IPS-20b (cell line): Measurements from ENCODE around the gene MAMSTR.
"Not testable (repeated sequence)": the region's sequence is repeated elsewhere in the genome, so short reads cannot be mapped to it uniquely, and the experiment has no call there.

Experiments used
- H3K27ac ChIP-seq: one replicate; pipeline ENCODE4 v1.5.1; 2013; ENCODE audit warnings: low read length
- H3K27me3 ChIP-seq: 2 replicates; pipeline ENCODE4 v1.6.1; 2013; ENCODE audit warnings: mild to moderate bottlenecking, low read length, inconsistent platforms; ENCODE audit not compliant: insufficient read depth
- H3K36me3 ChIP-seq: 2 replicates; pipeline ENCODE4 v1.6.1; 2013; ENCODE audit warnings: low read depth, mild to moderate bottlenecking, inconsistent platforms, low read length, moderate library complexity; ENCODE audit not compliant: insufficient read depth
- H3K4me1 ChIP-seq: 2 replicates; pipeline ENCODE4 v1.6.1; 2013; ENCODE audit warnings: mild to moderate bottlenecking, control low read depth, inconsistent platforms, low read length, moderate library complexity; ENCODE audit not compliant: insufficient read depth
- H3K4me3 ChIP-seq: 2 replicates; pipeline ENCODE4 v1.5.1; 2013; ENCODE audit warnings: mild to moderate bottlenecking, low read length, inconsistent platforms
- H3K9ac ChIP-seq: 2 replicates; pipeline ENCODE4 v1.6.1; 2013; ENCODE audit warnings: low read depth, mild to moderate bottlenecking, inconsistent platforms, low read length, moderate library complexity
- H3K9me3 ChIP-seq: 2 replicates; pipeline ENCODE4 v1.6.1; 2013; ENCODE audit warnings: mild to moderate bottlenecking, low read depth, low read length, inconsistent platforms; ENCODE audit not compliant: insufficient read depth

Gene MAMSTR

DNA sequence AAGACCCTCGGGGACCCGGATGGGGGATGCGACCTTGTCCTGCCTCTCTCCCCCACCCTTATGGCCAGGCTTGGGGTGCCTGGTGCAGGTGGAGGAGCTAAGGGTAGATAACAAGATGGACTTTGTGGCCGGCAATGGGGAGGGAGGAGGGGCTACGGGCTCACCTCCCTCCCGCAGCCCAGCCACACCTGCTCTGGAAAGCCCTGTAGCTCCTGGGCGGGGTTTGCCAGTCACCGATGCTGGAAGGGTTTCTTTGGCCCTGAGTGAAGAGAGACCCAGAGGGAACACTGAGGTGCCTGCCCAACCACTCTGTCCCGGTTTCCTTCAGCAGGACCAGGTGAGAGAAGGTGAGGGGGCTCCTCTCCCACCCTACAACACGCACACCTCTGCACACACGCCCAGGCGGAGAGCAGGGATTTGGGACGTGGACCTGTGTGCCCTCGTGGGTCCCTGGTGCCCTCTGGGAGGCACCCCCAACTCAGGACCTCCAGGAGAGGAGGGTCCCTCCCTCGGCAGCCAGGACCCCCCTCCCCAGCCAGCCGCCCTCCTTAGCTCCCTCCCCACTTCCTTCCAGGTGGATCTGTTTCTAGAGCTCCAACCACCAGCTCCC is 23.7 kb downstream of the MAMSTR start, which contains the start of gene FUT2:
Gene FUT2 (plus strand): TSS at position 229 of the 610 bp plus-strand sequence. CDS start 6,986 bp downstream, outside the sequence.
- no peaks in the 10 kb centered on the region for H3K4me1 ChIP-seq
- peak within 1 kb of the TSS; percentile 81; the same call in 1 of the 2 replicates for H3K9ac ChIP-seq
- peaks cover 18% of the 10 kb centered on the region for H3K27me3 ChIP-seq
- H3K27ac ChIP-seq: no peak within 1 kb of the TSS
- H3K9me3 ChIP-seq: no peaks in the 10 kb centered on the region
- no peaks in the 10 kb centered on the region for H3K36me3 ChIP-seq
- peak within 1 kb of the TSS; percentile 93 for H3K4me3 ChIP-seq

DNA sequence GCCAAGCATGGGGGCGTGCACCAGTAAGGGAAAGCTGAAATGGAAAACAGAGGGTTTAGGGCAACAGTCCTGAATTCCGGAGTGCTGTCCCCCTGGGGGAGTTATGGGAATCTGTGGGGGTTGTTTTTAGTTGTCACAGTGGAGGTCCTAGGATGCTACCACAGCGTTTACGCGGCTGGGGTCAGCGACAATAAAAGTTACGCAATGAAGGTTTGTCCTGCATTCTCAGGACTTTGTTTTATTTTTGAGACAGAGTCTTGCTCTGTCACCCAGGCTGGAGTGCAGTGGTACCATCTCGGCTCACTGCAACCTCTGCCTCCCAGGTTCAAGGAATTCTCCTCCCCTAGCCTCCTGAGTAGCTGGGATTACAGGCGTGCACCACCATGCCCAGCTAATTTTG is 25.9 kb downstream of the MAMSTR start:
- not testable (repeated sequence) for H3K36me3 ChIP-seq, H3K9ac ChIP-seq, H3K4me3 ChIP-seq, H3K4me1 ChIP-seq, H3K9me3 ChIP-seq, H3K27ac ChIP-seq
- peaks cover 18% of the 10 kb centered on the region for H3K27me3 ChIP-seq

DNA sequence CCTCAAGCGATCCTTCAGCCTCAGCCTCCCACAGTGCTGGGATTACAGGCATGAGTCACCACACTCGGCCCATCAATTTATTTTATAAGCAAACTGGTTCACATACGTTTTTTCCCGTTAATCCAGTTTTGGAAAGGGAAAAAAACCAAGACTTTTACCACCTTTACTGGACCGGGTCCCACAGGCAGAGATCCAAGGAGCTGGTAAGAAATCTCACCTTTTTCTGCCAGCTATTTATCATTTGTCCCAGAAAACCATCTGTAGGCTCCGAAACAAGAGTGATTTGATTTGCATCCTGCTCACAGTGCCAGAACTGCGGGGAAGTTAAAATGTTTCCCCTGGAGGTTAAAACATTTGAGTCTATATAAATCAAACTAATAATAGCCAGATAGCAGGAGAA is 30.1 kb downstream of the MAMSTR start:
- no peaks in the 10 kb centered on the region for H3K36me3 ChIP-seq
- H3K9me3 ChIP-seq: no peaks in the 10 kb centered on the region
- H3K27ac ChIP-seq: no peak overlapping the region
- no peak overlapping the region for H3K4me3 ChIP-seq
- H3K4me1 ChIP-seq: no peaks in the 10 kb centered on the region
- no peaks in the 10 kb centered on the region for H3K27me3 ChIP-seq
- H3K9ac ChIP-seq: no peak overlapping the region

DNA sequence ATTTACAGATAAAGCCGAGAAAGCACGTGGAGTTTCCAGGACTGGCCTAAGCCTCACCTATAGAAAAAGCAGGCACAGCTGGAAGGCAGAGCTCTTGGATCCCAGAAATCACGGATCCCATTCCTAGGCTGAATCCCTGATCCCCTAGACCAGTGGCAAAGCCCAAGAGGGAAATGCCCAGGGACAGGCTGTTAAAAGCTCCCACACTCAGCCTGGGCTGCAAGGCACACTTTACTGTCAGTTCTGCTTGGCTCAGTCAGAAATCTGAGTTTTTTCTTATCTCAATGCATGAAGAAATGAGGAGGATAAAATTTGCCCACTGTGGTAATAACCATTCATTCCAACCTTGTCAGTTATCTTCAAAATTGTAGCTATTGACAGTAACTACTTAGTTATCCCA is 31.7 kb downstream of the MAMSTR start:
- H3K27me3 ChIP-seq: no peaks in the 10 kb centered on the region
- H3K4me1 ChIP-seq: no peaks in the 10 kb centered on the region

DNA sequence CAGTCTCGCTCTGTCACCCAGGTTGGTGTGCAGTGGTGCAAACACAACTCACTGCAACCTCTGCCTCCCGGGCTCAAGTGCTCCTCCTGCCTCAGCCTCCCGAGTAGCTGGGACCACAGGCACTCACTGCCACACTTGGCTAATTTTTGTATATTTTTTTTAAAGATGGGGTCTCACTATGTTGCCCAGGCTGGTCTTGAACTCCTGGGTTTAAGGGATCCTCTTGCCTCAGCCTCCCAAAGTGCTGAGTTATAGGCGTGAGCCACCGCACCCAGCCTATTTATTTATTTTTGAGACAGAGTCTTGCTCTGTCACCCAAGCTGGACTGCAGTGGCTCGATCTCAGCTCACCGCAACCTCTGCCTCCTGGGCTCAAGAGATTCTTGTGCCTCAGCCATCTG is 32.9 kb downstream of the MAMSTR start:
- not testable (repeated sequence) for H3K4me1 ChIP-seq, H3K9ac ChIP-seq, H3K9me3 ChIP-seq, H3K4me3 ChIP-seq, H3K27ac ChIP-seq, H3K36me3 ChIP-seq, H3K27me3 ChIP-seq

More for the DNA sequence above, 31.7 kb downstream of the MAMSTR start:
- no peaks in the 10 kb centered on the region for H3K9me3 ChIP-seq
- H3K4me3 ChIP-seq: no peak overlapping the region
- H3K9ac ChIP-seq: no peak overlapping the region
- no peak overlapping the region for H3K27ac ChIP-seq
- H3K36me3 ChIP-seq: no peaks in the 10 kb centered on the region

DNA sequence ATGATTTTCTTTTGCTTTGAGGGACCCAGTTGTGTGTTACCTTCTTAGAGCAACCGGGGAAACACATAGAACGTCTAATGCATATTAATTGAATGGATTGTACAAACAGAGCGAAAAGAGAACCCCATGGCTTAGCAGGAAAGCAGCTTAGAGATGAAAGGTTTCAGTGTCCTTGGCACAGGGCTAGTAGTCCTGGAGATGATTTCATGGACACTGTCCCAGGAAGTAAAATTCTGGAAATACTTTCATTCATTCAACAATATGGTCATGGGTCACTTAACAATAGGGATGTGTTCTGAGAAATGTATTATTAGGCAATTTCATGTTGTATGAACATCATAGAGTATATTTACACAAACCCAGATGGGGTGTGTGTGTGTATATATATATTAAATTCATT is 33.4 kb downstream of the MAMSTR start:
- no peaks in the 10 kb centered on the region for H3K36me3 ChIP-seq
- no peak overlapping the region for H3K27ac ChIP-seq
- H3K4me1 ChIP-seq: no peaks in the 10 kb centered on the region
- H3K27me3 ChIP-seq: no peaks in the 10 kb centered on the region
- H3K9ac ChIP-seq: no peak overlapping the region
- H3K9me3 ChIP-seq: no peaks in the 10 kb centered on the region
- H3K4me3 ChIP-seq: no peak overlapping the region

DNA sequence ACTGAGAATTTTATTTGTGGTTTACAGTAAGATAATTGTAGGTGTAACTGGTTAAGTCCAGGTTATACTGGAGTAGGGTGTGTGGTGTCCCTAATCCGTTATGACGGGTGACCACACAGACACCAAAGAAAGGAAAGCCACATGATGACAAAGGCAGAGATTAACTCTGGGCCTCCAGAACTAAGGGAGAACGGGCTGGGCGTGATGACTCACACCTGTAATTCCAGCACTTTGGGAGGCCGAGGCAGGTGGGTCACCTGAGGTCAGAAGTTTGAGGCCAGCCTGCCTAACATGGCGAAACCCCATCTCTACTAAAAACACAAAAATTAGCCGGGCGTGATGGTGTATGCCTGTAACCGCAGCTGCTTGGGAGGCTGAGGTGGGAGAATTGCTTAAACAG is 33.9 kb downstream of the MAMSTR start:
- no peak overlapping the region for H3K4me3 ChIP-seq

DNA sequence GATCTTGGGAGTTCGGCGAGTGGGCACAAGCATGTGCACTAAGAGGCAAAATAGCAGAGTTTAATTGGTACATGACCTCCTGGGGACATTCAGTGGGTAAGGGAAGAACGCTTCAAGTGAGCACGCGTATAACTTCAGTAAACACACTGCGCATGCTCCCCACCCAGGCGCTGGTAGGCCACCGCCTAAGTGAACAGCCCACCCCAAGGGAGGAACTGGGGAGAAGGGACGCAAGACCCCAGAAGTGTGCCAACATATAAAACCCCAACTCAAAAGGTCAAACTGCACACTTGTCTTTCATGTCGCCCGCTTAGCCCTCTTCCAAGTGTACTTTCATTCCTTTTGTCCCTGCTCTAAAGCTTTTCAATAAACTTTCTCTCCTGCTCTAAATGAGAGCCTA is 36.2 kb downstream of the MAMSTR start:
- Histone ChIP-seq H3K27ac (no peak overlapping the region), H3K9ac (no peak overlapping the region), H3K27me3 (no peaks in the 10 kb centered on the region), H3K9me3 (no peaks in the 10 kb centered on the region), H3K4me1 (no peaks in the 10 kb centered on the region), H3K36me3 (no peaks in the 10 kb centered on the region), H3K4me3 (no peak overlapping the region)

More for the DNA sequence above, 33.9 kb downstream of the MAMSTR start:
- Histone ChIP-seq H3K27ac (no peak overlapping the region), H3K9me3 (no peaks in the 10 kb centered on the region), H3K4me1 (no peaks in the 10 kb centered on the region), H3K27me3 (no peaks in the 10 kb centered on the region), H3K9ac (no peak overlapping the region), H3K36me3 (no peaks in the 10 kb centered on the region)

DNA sequence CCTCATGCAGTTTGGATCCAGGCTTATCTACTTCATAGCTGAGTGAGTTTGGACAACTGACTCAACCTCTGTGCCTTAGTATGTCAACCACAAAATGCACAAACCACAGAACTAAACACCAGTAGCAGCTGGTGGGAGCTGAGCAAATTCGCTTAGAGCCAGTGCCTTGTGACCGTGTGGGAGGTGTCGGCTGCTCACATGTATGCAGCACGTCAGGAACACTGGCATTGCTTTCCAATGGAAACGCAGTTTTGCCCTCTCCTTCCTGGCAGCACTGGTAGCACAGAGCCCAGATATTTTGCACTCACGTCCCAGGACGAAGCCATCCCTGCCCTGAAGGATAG is 38.4 kb downstream of the MAMSTR start:
- Histone ChIP-seq H3K27ac (no peak overlapping the region), H3K9me3 (no peaks in the 10 kb centered on the region), H3K4me1 (no peaks in the 10 kb centered on the region), H3K27me3 (no peaks in the 10 kb centered on the region), H3K9ac (no peak overlapping the region), H3K4me3 (no peak overlapping the region), H3K36me3 (no peaks in the 10 kb centered on the region)

DNA sequence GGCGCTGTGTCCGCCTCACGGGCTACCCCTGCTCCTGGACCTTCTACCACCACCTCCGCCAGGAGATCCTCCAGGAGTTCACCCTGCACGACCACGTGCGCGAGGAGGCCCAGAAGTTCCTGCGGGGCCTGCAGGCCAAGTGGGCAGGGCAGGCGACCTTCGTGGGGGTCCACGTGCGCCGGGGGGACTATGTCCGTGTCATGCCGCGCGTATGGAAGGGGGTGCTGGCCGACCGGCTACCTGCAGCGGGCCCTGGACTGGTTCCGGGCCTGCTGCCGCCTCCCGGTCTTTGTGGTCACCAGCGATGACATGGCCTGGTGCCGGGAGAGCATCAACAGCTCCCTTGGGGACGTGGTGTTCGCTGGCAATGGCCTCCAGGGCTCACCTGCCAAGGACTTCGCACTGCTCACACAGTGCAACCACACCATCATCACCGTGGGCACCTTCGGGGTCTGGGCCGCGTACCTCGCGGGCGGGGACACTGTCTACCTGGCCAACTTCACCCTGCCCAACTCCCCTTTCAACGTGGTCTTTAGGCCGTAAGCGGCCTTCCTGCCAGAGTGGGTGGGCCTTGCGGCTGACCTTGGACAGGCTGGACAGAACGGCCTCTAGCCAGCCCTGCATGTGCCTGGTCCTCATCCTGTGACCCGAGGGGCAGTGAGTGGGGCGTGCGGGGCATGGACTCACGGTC is 38.9 kb downstream of the MAMSTR start:
- Histone ChIP-seq H3K27ac (no peak overlapping the region), H3K4me3 (no peak overlapping the region), H3K4me1 (no peaks in the 10 kb centered on the region), H3K9me3 (no peaks in the 10 kb centered on the region), H3K27me3 (no peaks in the 10 kb centered on the region), H3K36me3 (no peaks in the 10 kb centered on the region), H3K9ac (no peak overlapping the region)

DNA sequence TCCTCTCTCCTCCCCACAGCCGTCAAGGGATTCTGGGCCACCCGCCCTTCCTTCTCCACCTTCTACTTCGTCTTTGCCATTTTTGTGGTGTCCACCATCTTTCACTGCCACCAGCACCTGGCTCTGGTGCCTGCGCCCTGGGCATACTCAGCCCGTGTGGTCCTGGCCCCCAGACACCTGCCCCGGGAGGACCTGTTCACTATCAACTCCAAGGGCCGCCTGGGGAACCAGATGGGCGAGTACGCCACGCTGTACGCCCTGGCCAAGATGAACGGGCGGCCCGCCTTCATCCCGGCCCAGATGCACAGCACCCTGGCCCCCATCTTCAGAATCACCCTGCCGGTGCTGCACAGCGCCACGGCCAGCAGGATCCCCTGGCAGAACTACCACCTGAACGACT is 39.5 kb downstream of the MAMSTR start:
- H3K27ac ChIP-seq, H3K4me1 ChIP-seq, H3K4me3 ChIP-seq, H3K36me3 ChIP-seq, H3K9me3 ChIP-seq, H3K9ac ChIP-seq, H3K27me3 ChIP-seq: not testable (repeated sequence)

DNA sequence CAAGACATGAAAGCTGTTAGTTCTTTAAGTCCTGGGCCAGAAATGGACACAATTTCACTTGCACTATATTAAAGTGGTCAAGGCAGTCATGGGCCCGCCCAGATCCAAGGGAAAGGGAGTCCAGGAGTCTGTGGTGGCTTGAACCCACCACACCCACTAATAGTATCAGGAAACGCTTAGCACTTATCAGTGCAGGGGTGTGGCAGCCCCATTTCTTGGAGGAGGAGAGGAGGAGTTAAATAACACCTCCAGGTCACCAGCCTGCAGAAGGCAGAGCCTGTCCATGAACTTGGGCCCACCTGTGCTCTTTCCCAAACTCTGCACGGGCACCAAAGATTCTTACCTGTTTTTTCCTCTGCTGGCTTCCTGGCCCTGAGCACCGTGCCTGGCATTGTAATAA is 41.3 kb downstream of the MAMSTR start:
- no peaks in the 10 kb centered on the region for H3K9me3 ChIP-seq
- peaks cover 14% of the 10 kb centered on the region; the same call in 1 of the 2 replicates for H3K4me1 ChIP-seq
- peaks cover 19% of the 10 kb centered on the region for H3K27me3 ChIP-seq
- no peak overlapping the region for H3K27ac ChIP-seq
- H3K36me3 ChIP-seq: no peaks in the 10 kb centered on the region
- H3K9ac ChIP-seq: no peak overlapping the region
- no peak overlapping the region for H3K4me3 ChIP-seq
